ENCODE results near the gene ABTB2.

DNA sequence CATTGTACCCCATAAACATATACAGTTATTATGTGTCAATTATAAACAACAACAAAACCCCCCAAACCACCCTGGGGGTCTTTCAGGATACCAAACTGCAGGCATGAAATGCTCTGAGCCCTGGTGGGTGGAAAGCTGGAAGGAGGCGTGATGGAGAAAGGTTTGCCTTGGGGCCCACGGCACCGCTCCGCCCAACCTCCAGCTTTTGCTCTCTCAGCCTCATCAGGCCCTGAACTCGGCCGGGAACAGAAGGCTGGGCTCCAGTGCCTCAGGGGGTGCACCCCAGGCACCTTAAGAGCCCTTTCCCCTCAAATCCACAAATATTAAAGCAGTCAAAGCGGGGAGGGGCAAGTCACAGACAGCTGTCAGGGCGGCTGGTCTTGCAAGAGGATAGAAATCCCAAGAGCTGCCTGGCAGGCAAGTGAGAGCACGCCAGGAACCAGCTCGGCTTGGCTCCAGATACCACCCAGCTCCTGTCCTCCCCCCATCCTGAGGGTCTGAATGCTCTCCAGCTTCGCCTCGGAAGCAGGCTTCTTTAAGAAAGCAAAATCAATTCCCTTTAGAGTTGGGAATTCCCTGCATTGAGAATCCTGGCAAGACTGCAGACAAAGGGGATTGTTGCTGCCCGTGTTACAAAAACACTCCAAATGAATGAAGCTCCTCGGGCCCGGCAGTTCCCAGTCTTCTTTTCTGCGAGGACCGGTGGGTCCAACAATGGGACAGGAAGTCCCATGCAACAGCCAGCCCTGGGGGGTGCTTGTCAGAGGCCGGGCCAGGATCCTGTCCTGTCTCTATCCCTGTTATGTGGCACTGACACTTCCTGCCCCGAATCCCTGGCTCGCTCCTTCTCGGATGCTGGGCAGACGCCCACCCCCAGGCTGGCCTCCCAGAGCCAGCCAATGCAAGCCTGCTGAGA lies 171.6 kb downstream of the ABTB2 start:
- TF ChIP-seq TAF1 (IDR thresholded peaks at IDR 0.05; ENCODE audit: borderline replicate concordance, insufficient read depth, low read length) (no peak), POLR2AphosphoS5 (IDR thresholded peaks at IDR 0.05; ENCODE audit: low read depth, low read length) (no peak)
- TF ChIP-seq, protein P1, sequence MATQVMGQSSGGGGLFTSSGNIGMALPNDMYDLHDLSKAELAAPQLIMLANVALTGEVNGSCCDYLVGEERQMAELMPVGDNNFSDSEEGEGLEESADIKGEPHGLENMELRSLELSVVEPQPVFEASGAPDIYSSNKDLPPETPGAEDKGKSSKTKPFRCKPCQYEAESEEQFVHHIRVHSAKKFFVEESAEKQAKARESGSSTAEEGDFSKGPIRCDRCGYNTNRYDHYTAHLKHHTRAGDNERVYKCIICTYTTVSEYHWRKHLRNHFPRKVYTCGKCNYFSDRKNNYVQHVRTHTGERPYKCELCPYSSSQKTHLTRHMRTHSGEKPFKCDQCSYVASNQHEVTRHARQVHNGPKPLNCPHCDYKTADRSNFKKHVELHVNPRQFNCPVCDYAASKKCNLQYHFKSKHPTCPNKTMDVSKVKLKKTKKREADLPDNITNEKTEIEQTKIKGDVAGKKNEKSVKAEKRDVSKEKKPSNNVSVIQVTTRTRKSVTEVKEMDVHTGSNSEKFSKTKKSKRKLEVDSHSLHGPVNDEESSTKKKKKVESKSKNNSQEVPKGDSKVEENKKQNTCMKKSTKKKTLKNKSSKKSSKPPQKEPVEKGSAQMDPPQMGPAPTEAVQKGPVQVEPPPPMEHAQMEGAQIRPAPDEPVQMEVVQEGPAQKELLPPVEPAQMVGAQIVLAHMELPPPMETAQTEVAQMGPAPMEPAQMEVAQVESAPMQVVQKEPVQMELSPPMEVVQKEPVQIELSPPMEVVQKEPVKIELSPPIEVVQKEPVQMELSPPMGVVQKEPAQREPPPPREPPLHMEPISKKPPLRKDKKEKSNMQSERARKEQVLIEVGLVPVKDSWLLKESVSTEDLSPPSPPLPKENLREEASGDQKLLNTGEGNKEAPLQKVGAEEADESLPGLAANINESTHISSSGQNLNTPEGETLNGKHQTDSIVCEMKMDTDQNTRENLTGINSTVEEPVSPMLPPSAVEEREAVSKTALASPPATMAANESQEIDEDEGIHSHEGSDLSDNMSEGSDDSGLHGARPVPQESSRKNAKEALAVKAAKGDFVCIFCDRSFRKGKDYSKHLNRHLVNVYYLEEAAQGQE (IDR thresholded peaks at IDR 0.05; ENCODE audit: insufficient read depth in 1 of 2, low read depth in 2 of 2, low read length in 2 of 2) = no peak

Measured in PFSK-1 (cell line).